ENCODE results near the gene SPATA3. TPM values are rescaled to one million over a fixed set of nuclear protein-coding genes. Genes with fewer than 3 reads are reported as not detected.

The SPATA3 gene
- total and polyA plus RNA-seq, 2 experiments from 2014 or later, result not detected

DNA sequence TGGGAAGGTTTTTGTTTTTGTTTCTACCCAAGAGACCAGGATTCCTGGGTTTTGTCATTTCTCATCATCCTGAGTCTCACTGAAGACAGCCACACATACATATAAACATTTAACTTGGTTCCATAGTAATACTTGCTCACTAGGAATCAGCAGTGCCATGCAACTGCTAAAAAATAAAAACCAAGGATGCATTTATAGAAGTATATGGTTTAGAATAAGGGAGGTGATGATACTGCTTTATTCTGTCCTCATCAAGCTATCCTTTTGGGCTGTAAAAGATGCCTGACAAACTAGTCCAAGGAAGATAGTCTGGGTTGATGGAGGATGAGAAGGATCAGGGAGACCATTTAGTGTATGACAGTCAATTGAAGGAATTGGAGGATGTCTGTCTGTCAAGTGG, 740 bp downstream of the SPATA3 start (continued):
- TF ChIP-seq, protein P1, sequence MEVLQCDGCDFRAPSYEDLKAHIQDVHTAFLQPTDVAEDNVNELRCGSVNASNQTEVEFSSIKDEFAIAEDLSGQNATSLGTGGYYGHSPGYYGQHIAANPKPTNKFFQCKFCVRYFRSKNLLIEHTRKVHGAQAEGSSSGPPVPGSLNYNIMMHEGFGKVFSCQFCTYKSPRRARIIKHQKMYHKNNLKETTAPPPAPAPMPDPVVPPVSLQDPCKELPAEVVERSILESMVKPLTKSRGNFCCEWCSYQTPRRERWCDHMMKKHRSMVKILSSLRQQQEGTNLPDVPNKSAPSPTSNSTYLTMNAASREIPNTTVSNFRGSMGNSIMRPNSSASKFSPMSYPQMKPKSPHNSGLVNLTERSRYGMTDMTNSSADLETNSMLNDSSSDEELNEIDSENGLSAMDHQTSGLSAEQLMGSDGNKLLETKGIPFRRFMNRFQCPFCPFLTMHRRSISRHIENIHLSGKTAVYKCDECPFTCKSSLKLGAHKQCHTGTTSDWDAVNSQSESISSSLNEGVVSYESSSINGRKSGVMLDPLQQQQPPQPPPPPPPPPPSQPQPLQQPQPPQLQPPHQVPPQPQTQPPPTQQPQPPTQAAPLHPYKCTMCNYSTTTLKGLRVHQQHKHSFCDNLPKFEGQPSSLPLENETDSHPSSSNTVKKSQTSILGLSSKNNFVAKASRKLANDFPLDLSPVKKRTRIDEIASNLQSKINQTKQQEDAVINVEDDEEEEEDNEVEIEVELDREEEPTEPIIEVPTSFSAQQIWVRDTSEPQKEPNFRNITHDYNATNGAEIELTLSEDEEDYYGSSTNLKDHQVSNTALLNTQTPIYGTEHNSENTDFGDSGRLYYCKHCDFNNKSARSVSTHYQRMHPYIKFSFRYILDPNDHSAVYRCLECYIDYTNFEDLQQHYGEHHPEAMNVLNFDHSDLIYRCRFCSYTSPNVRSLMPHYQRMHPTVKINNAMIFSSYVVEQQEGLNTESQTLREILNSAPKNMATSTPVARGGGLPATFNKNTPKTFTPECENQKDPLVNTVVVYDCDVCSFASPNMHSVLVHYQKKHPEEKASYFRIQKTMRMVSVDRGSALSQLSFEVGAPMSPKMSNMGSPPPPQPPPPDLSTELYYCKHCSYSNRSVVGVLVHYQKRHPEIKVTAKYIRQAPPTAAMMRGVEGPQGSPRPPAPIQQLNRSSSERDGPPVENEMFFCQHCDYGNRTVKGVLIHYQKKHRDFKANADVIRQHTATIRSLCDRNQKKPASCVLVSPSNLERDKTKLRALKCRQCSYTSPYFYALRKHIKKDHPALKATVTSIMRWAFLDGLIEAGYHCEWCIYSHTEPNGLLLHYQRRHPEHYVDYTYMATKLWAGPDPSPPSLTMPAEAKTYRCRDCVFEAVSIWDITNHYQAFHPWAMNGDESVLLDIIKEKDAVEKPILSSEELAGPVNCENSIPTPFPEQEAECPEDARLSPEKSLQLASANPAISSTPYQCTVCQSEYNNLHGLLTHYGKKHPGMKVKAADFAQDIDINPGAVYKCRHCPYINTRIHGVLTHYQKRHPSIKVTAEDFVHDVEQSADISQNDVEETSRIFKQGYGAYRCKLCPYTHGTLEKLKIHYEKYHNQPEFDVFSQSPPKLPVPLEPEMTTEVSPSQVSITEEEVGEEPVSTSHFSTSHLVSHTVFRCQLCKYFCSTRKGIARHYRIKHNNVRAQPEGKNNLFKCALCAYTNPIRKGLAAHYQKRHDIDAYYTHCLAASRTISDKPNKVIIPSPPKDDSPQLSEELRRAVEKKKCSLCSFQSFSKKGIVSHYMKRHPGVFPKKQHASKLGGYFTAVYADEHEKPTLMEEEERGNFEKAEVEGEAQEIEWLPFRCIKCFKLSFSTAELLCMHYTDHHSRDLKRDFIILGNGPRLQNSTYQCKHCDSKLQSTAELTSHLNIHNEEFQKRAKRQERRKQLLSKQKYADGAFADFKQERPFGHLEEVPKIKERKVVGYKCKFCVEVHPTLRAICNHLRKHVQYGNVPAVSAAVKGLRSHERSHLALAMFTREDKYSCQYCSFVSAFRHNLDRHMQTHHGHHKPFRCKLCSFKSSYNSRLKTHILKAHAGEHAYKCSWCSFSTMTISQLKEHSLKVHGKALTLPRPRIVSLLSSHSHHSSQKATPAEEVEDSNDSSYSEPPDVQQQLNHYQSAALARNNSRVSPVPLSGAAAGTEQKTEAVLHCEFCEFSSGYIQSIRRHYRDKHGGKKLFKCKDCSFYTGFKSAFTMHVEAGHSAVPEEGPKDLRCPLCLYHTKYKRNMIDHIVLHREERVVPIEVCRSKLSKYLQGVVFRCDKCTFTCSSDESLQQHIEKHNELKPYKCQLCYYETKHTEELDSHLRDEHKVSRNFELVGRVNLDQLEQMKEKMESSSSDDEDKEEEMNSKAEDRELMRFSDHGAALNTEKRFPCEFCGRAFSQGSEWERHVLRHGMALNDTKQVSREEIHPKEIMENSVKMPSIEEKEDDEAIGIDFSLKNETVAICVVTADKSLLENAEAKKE (CRISPR knock-in tag; IDR thresholded peaks at IDR 0.05), result no peak
- TF ChIP-seq ZNF114 (CRISPR knock-in tag; IDR thresholded peaks at IDR 0.05), result no peak

DNA sequence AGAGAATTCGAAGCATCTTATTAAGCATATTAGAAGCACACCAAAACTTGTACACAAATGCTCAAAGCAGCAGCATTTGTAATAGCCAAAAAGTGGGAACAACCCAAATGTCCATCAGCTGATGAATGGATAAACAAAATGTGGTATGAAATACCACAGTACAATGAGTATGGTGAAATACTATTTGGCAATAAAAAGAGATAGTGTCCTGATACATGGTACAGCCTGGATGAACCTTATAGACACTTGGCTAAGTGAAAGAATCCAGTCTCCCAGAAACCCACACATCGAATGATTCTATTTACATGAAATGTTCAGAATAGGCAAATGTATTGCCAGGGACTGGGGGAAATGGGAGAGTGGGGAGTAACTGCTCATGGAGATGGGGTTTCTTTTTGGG, 3.0 kb downstream of the SPATA3 start:
- peaks cover 6% of the 10 kb centered on the region for H3K27me3 Mint-ChIP-seq (ENCODE audit: insufficient read depth, low read depth, poor library complexity)
- H3K9me3 Mint-ChIP-seq, result peaks cover 2% of the 10 kb centered on the region; the same call in 2 of the 3 replicates
- H3K27ac ChIP-seq (ENCODE audit: low read depth), result no peak overlapping the region
- ATAC-seq (no peak), DNase-seq (ENCODE audit: low spot score) (no peak)
- 0 out of 2 replicates have a peak, but pooled peaks cover 8% of the 10 kb centered on the region for H3K27me3 ChIP-seq (ENCODE audit: insufficient read depth)
- no peak overlapping the region for H3K4me3 ChIP-seq
- no peaks in the 10 kb centered on the region for H3F3A ChIP-seq (replicated peaks; ENCODE audit: low read depth)
- H3K79me2 ChIP-seq (replicated peaks; ENCODE audit: insufficient read depth), result no peaks in the 10 kb centered on the region
- H3K36me3 Mint-ChIP-seq (ENCODE audit: low read depth), result no peaks in the 10 kb centered on the region; the same call in 2 of the 3 replicates
- H3K36me3 ChIP-seq (ENCODE audit: insufficient read depth), result no peaks in the 10 kb centered on the region
- no peaks in the 10 kb centered on the region for H4K20me1 ChIP-seq (replicated peaks; ENCODE audit: insufficient read depth)
- H3K4me1 ChIP-seq (ENCODE audit: insufficient read depth), result no peaks in the 10 kb centered on the region
- H3K4me2 ChIP-seq, result no peak overlapping the region
- no peak overlapping the region for H3K27ac Mint-ChIP-seq
- H3K4me1 Mint-ChIP-seq, result peaks cover 8% of the 10 kb centered on the region; the same call in 2 of the 3 replicates
- H3K9me2 ChIP-seq (ENCODE audit: insufficient read depth), result peaks cover 7% of the 10 kb centered on the region; the same call in 1 of the 2 replicates
- no peak overlapping the region for H2AFZ ChIP-seq
- H3K4me3 Mint-ChIP-seq, result no peak overlapping the region
- TF ChIP-seq POLR2AphosphoS5 (IDR thresholded peaks at IDR 0.05; ENCODE audit: low read depth), result no peak
- no peak for TF ChIP-seq ZNF114 (CRISPR knock-in tag; IDR thresholded peaks at IDR 0.05)
- no peak for TF ChIP-seq NANOG (IDR thresholded peaks at IDR 0.05; ENCODE audit: borderline replicate concordance)
- TF ChIP-seq, protein P1 (CRISPR knock-in tag; IDR thresholded peaks at IDR 0.05), result no peak
- TF ChIP-seq CREB1 (CRISPR knock-in tag; IDR thresholded peaks at IDR 0.05; ENCODE audit: low read depth), result no peak
- no peak for TF ChIP-seq EZH2 (IDR thresholded peaks at IDR 0.05; ENCODE audit: low read depth, unreplicated experiment)
- TF ChIP-seq JUNB (IDR thresholded peaks at IDR 0.05; ENCODE audit: unreplicated experiment), result no peak
- TF ChIP-seq EZH2phosphoT487 (IDR thresholded peaks at IDR 0.05; ENCODE audit: unreplicated experiment), result no peak
- no peak for TF ChIP-seq STAT1 (IDR thresholded peaks at IDR 0.05; ENCODE audit: unreplicated experiment)
